Measurements from ENCODE around the gene EIPR1. TPM values are rescaled to one million over a fixed set of nuclear protein-coding genes. Genes with fewer than 3 reads are reported as not detected.
"Not testable (repeated sequence)": the region's sequence is repeated elsewhere in the genome, so short reads cannot be mapped to it uniquely, and the experiment has no call there.

The EIPR1 gene
- total RNA-seq, 1 experiment from 2014 or later = 27.8 TPM

DNA sequence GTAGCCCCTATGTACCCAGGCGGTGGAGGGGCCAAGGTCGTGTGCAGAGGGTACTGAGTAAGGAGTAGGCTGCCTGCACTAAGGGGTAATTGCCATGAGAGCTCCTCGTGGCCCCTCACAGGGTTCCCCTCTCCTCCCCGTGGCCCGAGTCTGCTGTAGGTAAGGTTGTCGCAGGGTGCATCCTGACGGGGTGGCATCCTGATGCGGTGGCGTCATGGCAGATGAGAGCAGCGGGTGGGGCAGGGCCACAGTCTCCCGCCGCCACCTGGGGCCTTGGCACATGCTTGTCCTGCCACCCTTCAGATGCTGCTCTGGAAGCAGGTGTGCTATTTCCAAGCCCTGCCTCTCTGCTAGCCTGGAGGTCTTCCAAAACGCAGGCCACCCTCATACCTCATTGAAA is 89.7 kb downstream of the EIPR1 start:
- no peak overlapping the region for H3T11ph ChIP-seq (ENCODE audit: low read length)
- H3K9ac ChIP-seq (ENCODE audit: extremely low read depth, insufficient read length, low read length) = no peak overlapping the region
- no peak overlapping the region for H3K23ac ChIP-seq (ENCODE audit: insufficient read length, low read depth, low read length)
- H2BK5ac ChIP-seq (ENCODE audit: insufficient read length, low read length) = no peak overlapping the region
- no peaks in the 10 kb centered on the region; the same call in 1 of the 2 replicates for H3K4me1 ChIP-seq (ENCODE audit: insufficient read depth, low read length)
- no peak overlapping the region for H3K56ac ChIP-seq (ENCODE audit: insufficient read length, low read depth, low read length)
- no peak overlapping the region for H2BK20ac ChIP-seq (ENCODE audit: low read depth, low read length, poor library complexity, severe bottlenecking)
- WGBS (ENCODE audit: extremely low coverage, insufficient read length, low lambda C conversion rate) = no CpG with 5 or more reads among the region's 13 CpGs
- H3K4me2 ChIP-seq (ENCODE audit: insufficient read depth, insufficient read length, low read length) = no peak overlapping the region
- no peak overlapping the region for H2BK120ac ChIP-seq (ENCODE audit: low read depth, low read length, poor library complexity, severe bottlenecking)
- Mint-ChIP-seq H3K4me1 (peaks cover 13 to 18% of the 10 kb centered on the region in 2 experiments), H3K4me3 (no peak overlapping the region), H3K9me3 (peaks cover 0 to 6% of the 10 kb centered on the region in 2 experiments; a peak in 3 of 5 replicates), H3K27ac (peak overlapping the region in 1 of 3 experiments; percentile 26; a peak in 1 of 7 replicates), H3K27me3 (ENCODE audit: low read depth) (no peaks in the 10 kb centered on the region), H3K36me3 (ENCODE audit: insufficient read depth in 1 of 3, low read depth in 3 of 3) (peaks cover 6 to 10% (median 7%) of the 10 kb centered on the region in 3 experiments)
- H3K18ac ChIP-seq (ENCODE audit: insufficient read length, low read depth, low read length) = no peak overlapping the region
- H2BK15ac ChIP-seq (ENCODE audit: low read depth, low read length) = no peak overlapping the region
- H4K91ac ChIP-seq (ENCODE audit: insufficient read length, low read depth, low read length) = no peak overlapping the region
- H2AK5ac ChIP-seq (ENCODE audit: insufficient read length, low read length) = no peak overlapping the region
- H3K79me1 ChIP-seq (ENCODE audit: insufficient read depth, low read depth, low read length, poor library complexity, severe bottlenecking) = no peaks in the 10 kb centered on the region
- no peak for DNase-seq
- no peak overlapping the region for H2AFZ ChIP-seq (ENCODE audit: low read length)
- H2BK12ac ChIP-seq (ENCODE audit: insufficient read length, low read depth, low read length) = no peak overlapping the region
- TF ChIP-seq, protein P1, sequence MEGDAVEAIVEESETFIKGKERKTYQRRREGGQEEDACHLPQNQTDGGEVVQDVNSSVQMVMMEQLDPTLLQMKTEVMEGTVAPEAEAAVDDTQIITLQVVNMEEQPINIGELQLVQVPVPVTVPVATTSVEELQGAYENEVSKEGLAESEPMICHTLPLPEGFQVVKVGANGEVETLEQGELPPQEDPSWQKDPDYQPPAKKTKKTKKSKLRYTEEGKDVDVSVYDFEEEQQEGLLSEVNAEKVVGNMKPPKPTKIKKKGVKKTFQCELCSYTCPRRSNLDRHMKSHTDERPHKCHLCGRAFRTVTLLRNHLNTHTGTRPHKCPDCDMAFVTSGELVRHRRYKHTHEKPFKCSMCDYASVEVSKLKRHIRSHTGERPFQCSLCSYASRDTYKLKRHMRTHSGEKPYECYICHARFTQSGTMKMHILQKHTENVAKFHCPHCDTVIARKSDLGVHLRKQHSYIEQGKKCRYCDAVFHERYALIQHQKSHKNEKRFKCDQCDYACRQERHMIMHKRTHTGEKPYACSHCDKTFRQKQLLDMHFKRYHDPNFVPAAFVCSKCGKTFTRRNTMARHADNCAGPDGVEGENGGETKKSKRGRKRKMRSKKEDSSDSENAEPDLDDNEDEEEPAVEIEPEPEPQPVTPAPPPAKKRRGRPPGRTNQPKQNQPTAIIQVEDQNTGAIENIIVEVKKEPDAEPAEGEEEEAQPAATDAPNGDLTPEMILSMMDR (conservative IDR thresholded peaks at IDR 0.05) = no peak
- H3K4ac ChIP-seq (ENCODE audit: low read depth, low read length) = no peak overlapping the region
- no peak overlapping the region for H4K5ac ChIP-seq (ENCODE audit: insufficient read length, low read depth, low read length)
- H3K14ac ChIP-seq (ENCODE audit: insufficient read depth, low read length) = no peak overlapping the region
- H3K9me3 ChIP-seq (ENCODE audit: control insufficient read depth, low read depth, low read length) = no peaks in the 10 kb centered on the region
- H3K23me2 ChIP-seq (ENCODE audit: insufficient read length, low read depth, low read length, poor library complexity, severe bottlenecking) = no peaks in the 10 kb centered on the region
- H3K79me2 ChIP-seq (ENCODE audit: insufficient read depth, low read length) = no peaks in the 10 kb centered on the region
- H4K8ac ChIP-seq (replicated peaks; ENCODE audit: insufficient read length, low read depth, low read length) = no peak overlapping the region
- H3K27ac ChIP-seq (ENCODE audit: insufficient read length, low read depth, low read length) = no peak overlapping the region
- no peaks in the 10 kb centered on the region for H3K27me3 ChIP-seq (ENCODE audit: insufficient read depth, low read length)
- peaks cover 2% of the 10 kb centered on the region for H4K20me1 ChIP-seq (ENCODE audit: control insufficient read depth, insufficient read depth, insufficient read length)

DNA sequence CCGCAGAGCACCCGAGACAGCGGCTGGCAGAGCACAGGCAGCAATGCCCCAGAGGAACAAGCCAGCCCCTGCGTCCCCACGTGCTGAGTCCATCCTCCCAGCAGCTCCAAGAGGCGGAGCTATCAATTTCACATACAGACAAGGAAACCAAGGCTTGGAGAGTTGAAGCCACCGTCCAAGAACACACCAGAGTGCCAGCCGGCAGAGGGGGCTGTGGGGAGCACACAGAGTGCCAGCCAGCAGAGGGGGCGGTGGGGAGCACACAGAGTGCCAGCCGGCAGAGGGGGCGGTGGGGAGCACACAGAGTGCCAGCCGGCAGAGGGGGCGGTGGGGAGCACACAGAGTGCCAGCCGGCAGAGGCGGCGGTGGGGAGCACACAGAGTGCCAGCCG is 91.0 kb downstream of the EIPR1 start:
- H3K36me3 Mint-ChIP-seq (ENCODE audit: insufficient read depth in 1 of 3, low read depth in 3 of 3); H4K91ac ChIP-seq (ENCODE audit: insufficient read length, low read depth, low read length); H3K79me2 ChIP-seq (ENCODE audit: insufficient read depth, low read length); H3K4ac ChIP-seq (ENCODE audit: low read depth, low read length); H3K4me1 ChIP-seq (ENCODE audit: insufficient read depth, low read length); H3K18ac ChIP-seq (ENCODE audit: insufficient read length, low read depth, low read length); H4K5ac ChIP-seq (ENCODE audit: insufficient read length, low read depth, low read length); H3K56ac ChIP-seq (ENCODE audit: insufficient read length, low read depth, low read length); H3K9me3 Mint-ChIP-seq; H3T11ph ChIP-seq (ENCODE audit: low read length); H3K9ac ChIP-seq (ENCODE audit: extremely low read depth, insufficient read length, low read length); H2BK120ac ChIP-seq (ENCODE audit: low read depth, low read length, poor library complexity, severe bottlenecking); H3K23me2 ChIP-seq (ENCODE audit: insufficient read length, low read depth, low read length, poor library complexity, severe bottlenecking); DNase-seq; H3K27ac ChIP-seq (ENCODE audit: insufficient read length, low read depth, low read length); H3K79me1 ChIP-seq (ENCODE audit: insufficient read depth, low read depth, low read length, poor library complexity, severe bottlenecking); H3K14ac ChIP-seq (ENCODE audit: insufficient read depth, low read length); H2BK5ac ChIP-seq (ENCODE audit: insufficient read length, low read length); H3K4me3 Mint-ChIP-seq; H3K9me3 ChIP-seq (ENCODE audit: control insufficient read depth, low read depth, low read length); H2BK20ac ChIP-seq (ENCODE audit: low read depth, low read length, poor library complexity, severe bottlenecking); H3K4me2 ChIP-seq (ENCODE audit: insufficient read depth, insufficient read length, low read length); H3K27ac Mint-ChIP-seq; H4K8ac ChIP-seq (replicated peaks; ENCODE audit: insufficient read length, low read depth, low read length); H2BK15ac ChIP-seq (ENCODE audit: low read depth, low read length); H4K20me1 ChIP-seq (ENCODE audit: control insufficient read depth, insufficient read depth, insufficient read length); H2AK5ac ChIP-seq (ENCODE audit: insufficient read length, low read length); H3K27me3 Mint-ChIP-seq (ENCODE audit: low read depth); H2AFZ ChIP-seq (ENCODE audit: low read length); H3K27me3 ChIP-seq (ENCODE audit: insufficient read depth, low read length); H3K23ac ChIP-seq (ENCODE audit: insufficient read length, low read depth, low read length); H2BK12ac ChIP-seq (ENCODE audit: insufficient read length, low read depth, low read length): not testable (repeated sequence)
- WGBS (ENCODE audit: extremely low coverage, insufficient read length, low lambda C conversion rate) = no CpG with 5 or more reads among the region's 17 CpGs
- peaks cover 10 to 11% of the 10 kb centered on the region in 2 experiments for H3K4me1 Mint-ChIP-seq
